ENCODE measurements around the gene ARHGEF28. TPM values are rescaled to one million over a fixed set of nuclear protein-coding genes. Genes with fewer than 3 reads are reported as not detected.

ARHGEF28 gene
- total RNA-seq, 1 donor from 2014 or later: 37.4 TPM

- DNase-seq (ENCODE audit: low read depth) (no peak), FAIRE-seq (no peak)
- Histone ChIP-seq H3K4me3 (ENCODE audit: low read depth, low read length) (no peak overlapping the region), H3K36me3 (ENCODE audit: control insufficient read depth, insufficient read depth, low read length) (no peaks in the 10 kb centered on the region), H3K27me3 (ENCODE audit: control insufficient read depth, insufficient read depth, low read length) (no peaks in the 10 kb centered on the region)
- TF ChIP-seq, protein P1, sequence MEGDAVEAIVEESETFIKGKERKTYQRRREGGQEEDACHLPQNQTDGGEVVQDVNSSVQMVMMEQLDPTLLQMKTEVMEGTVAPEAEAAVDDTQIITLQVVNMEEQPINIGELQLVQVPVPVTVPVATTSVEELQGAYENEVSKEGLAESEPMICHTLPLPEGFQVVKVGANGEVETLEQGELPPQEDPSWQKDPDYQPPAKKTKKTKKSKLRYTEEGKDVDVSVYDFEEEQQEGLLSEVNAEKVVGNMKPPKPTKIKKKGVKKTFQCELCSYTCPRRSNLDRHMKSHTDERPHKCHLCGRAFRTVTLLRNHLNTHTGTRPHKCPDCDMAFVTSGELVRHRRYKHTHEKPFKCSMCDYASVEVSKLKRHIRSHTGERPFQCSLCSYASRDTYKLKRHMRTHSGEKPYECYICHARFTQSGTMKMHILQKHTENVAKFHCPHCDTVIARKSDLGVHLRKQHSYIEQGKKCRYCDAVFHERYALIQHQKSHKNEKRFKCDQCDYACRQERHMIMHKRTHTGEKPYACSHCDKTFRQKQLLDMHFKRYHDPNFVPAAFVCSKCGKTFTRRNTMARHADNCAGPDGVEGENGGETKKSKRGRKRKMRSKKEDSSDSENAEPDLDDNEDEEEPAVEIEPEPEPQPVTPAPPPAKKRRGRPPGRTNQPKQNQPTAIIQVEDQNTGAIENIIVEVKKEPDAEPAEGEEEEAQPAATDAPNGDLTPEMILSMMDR (IDR thresholded peaks at IDR 0.05; ENCODE audit: insufficient read depth, low read length, severe bottlenecking): no peak
Measured at GRCh38 chr5:73928476-73929070, 302.6 kb downstream of the ARHGEF28 start.

DNA sequence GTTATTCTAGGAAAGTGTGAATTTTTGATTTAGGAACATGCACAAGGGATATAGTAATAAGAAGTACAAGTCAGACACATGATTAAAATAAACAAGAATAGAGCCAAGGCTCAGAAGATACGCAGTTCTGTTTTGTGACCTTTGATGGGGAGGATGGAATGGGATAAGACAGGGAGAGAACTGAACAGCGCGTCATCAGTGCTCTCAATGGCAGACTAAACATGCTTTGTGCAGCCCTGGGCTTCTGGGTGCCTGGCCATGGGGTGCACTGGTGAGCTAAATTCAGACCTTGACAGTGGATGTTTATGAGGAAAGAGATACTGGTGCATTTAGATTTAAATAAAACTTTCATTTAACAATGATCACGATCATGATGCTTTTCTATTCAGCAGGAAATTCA is 309.7 kb downstream of the ARHGEF28 start:
- DNase-seq (ENCODE audit: low read depth): no peak
- FAIRE-seq: no peak
- H3K4me3 ChIP-seq (ENCODE audit: low read depth, low read length): no peak overlapping the region

DNA sequence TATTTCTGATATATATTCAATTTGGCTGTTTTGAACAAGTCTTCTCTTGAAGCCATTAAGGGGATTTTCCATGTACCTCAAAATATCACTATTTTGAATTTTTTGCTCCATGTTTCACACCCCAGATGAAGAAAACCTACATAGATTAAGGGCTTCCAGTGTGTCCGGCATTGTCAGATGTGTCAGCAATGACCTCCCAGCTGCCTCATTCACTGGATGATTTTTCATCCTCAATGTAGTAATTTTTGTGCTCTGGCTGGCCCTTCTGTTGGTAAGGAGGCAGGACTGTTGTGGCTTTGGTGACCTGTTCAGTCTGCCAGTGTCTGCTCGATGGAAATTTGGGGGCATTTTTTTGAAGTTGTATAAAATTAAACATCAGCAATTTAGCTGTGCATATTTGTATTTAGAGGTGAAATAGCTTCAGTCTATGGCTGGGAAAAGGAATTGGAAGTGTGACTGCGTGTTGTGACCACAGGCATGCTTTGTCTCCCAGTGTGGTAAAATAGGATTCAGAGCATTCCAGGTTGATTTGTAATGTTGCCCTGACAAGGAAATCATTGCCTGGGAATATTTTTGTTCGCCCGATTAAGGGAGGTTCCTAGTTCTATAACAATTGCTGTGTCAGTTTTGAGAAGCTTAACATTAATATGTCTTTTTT is 312.4 kb downstream of the ARHGEF28 start:
- Histone ChIP-seq H3K36me3 (ENCODE audit: control insufficient read depth, insufficient read depth, low read length) (no peaks in the 10 kb centered on the region), H3K27me3 (ENCODE audit: control insufficient read depth, insufficient read depth, low read length) (no peaks in the 10 kb centered on the region), H3K4me3 (ENCODE audit: low read depth, low read length) (no peak overlapping the region)
- TF ChIP-seq, protein P1 (IDR thresholded peaks at IDR 0.05; ENCODE audit: insufficient read depth, low read length, severe bottlenecking): no peak
- FAIRE-seq (no peak), DNase-seq (ENCODE audit: low read depth) (peak; percentile 97)

More for the DNA sequence above, 309.7 kb downstream of the ARHGEF28 start:
- TF ChIP-seq, protein P1 (IDR thresholded peaks at IDR 0.05; ENCODE audit: insufficient read depth, low read length, severe bottlenecking): no peak
- no peaks in the 10 kb centered on the region for H3K27me3 ChIP-seq (ENCODE audit: control insufficient read depth, insufficient read depth, low read length)
- H3K36me3 ChIP-seq (ENCODE audit: control insufficient read depth, insufficient read depth, low read length): no peaks in the 10 kb centered on the region

- TF ChIP-seq, protein P1 (IDR thresholded peaks at IDR 0.05; ENCODE audit: insufficient read depth, low read length, severe bottlenecking): no peak
- peak; percentile 7 for FAIRE-seq
- DNase-seq (ENCODE audit: low read depth): no peak
- Histone ChIP-seq H3K27me3 (ENCODE audit: control insufficient read depth, insufficient read depth, low read length) (no peaks in the 10 kb centered on the region), H3K36me3 (ENCODE audit: control insufficient read depth, insufficient read depth, low read length) (no peaks in the 10 kb centered on the region), H3K4me3 (ENCODE audit: low read depth, low read length) (no peak overlapping the region)
Measured at GRCh38 chr5:73938938-73939320, 312.9 kb downstream of the ARHGEF28 start.

GRCh38 chr5:73939557-73939956 is 313.6 kb downstream of the ARHGEF28 start:
- Histone ChIP-seq H3K36me3 (ENCODE audit: control insufficient read depth, insufficient read depth, low read length) (no peaks in the 10 kb centered on the region), H3K27me3 (ENCODE audit: control insufficient read depth, insufficient read depth, low read length) (no peaks in the 10 kb centered on the region), H3K4me3 (ENCODE audit: low read depth, low read length) (no peak overlapping the region)
- no peak for FAIRE-seq
- DNase-seq (ENCODE audit: low read depth): no peak
- TF ChIP-seq, protein P1 (IDR thresholded peaks at IDR 0.05; ENCODE audit: insufficient read depth, low read length, severe bottlenecking): no peak

Data from bronchial epithelial cell (primary cell).